GM19099 (cell line): ENCODE measurements around the gene SLC4A2.

Experiments used
- POLR2A ChIP-seq: IDR thresholded peaks from 3 replicates; pipeline ENCODE4 v1.6.1; 2011; ENCODE audit warnings: low read depth; ENCODE audit not compliant: insufficient read length; ENCODE audit errors: extremely low read depth

SLC4A2 gene

GRCh38 chr7:151018421-151019129 is 40.8 kb upstream of the SLC4A2 start:
- no peak for TF ChIP-seq POLR2A

- no peak for TF ChIP-seq POLR2A
Observed at GRCh38 chr7:151019130-151019447, 40.3 kb upstream of the SLC4A2 start.

GRCh38 chr7:151020231-151020630 is 39.2 kb upstream of the SLC4A2 start:
- no peak for TF ChIP-seq POLR2A

GRCh38 chr7:151023232-151023631 is 36.2 kb upstream of the SLC4A2 start:
- TF ChIP-seq POLR2A, result no peak

GRCh38 chr7:151024435-151025056 is 34.8 kb upstream of the SLC4A2 start, which contains the start of gene ATG9B:
ATG9B (minus strand) TSS chr7:151024494; CDS start chr7:151024423, 71 bp downstream.
- no peak for TF ChIP-seq POLR2A

GRCh38 chr7:151025924-151026671 is 33.3 kb upstream of the SLC4A2 start:
- no peak for TF ChIP-seq POLR2A

GRCh38 chr7:151028131-151028947 is 31.1 kb upstream of the SLC4A2 start, which contains the start of gene ABCB8:
ABCB8 (plus strand) TSS chr7:151028450; CDS start chr7:151028516, 66 bp downstream.
- TF ChIP-seq POLR2A, result peak; percentile 62

- no peak for TF ChIP-seq POLR2A
Observed at GRCh38 chr7:151028948-151029501, 30.4 kb upstream of the SLC4A2 start.

- no peak for TF ChIP-seq POLR2A
Observed at GRCh38 chr7:151031011-151031410, 28.4 kb upstream of the SLC4A2 start.

GRCh38 chr7:151032936-151033863 is 26.2 kb upstream of the SLC4A2 start:
- TF ChIP-seq POLR2A, result no peak

GRCh38 chr7:151033864-151034249 is 25.5 kb upstream of the SLC4A2 start:
- no peak for TF ChIP-seq POLR2A

GRCh38 chr7:151034312-151035025 is 24.9 kb upstream of the SLC4A2 start:
- no peak for TF ChIP-seq POLR2A
